Left colon (tissue), 2 donors: ENCODE measurements around the gene SLC52A1. TPM values are rescaled to one million over a fixed set of nuclear protein-coding genes. Genes with fewer than 3 reads are reported as not detected.
A peak's percentile ranks its signal among the peaks of the same experiment; 100 is the strongest.

Experiments used
- ATAC-seq: fragments of 200-7000 bp; cut with Tn5 transposase; one replicate; pipeline ENCODE4 v1.9.1; 2020; ENCODE audit warnings: mild to moderate bottlenecking, moderate library complexity
- DNase-seq, 2 donors: peaks; one replicate each; pipeline ENCODE4 v3.0.0-alpha.2; 2020
- intact Hi-C, 2 donors: fragments of 100-400 bp; cut with DNase I in 1 of 2; cut with micrococcal nuclease in 1 of 2; formaldehyde crosslinking; loops; one replicate each; pipeline versions ENCODE4 v1.11.2 to v1.14.0; 2022; cut with DNase I, micrococcal nuclease
- total RNA-seq, 2 donors: library from RNA; stranded (reverse); fragmentation: NEBNext Ultra II Directional; extraction: Animal tissue kit (Norgen Biotek cat#: 25700); gene quantifications; one replicate each; pipeline ENCODE4 v1.2.1, GENCODE V29; 2021
- donor health status: DM: no; HTN: no; CAD: no.
- donor health status: DM: yes; HTN: yes; CAD: no.

SLC52A1 gene
- total RNA-seq, 2 donors from 2014 or later = 2.4 to 2.5 TPM

- intact Hi-C loops = no loop called here
- ATAC-seq = peak; percentile 59
- DNase-seq = peak; percentile 71 to 72
Observed at GRCh38 chr17:4998732-4999429, 36.3 kb downstream of the SLC52A1 start.

DNA sequence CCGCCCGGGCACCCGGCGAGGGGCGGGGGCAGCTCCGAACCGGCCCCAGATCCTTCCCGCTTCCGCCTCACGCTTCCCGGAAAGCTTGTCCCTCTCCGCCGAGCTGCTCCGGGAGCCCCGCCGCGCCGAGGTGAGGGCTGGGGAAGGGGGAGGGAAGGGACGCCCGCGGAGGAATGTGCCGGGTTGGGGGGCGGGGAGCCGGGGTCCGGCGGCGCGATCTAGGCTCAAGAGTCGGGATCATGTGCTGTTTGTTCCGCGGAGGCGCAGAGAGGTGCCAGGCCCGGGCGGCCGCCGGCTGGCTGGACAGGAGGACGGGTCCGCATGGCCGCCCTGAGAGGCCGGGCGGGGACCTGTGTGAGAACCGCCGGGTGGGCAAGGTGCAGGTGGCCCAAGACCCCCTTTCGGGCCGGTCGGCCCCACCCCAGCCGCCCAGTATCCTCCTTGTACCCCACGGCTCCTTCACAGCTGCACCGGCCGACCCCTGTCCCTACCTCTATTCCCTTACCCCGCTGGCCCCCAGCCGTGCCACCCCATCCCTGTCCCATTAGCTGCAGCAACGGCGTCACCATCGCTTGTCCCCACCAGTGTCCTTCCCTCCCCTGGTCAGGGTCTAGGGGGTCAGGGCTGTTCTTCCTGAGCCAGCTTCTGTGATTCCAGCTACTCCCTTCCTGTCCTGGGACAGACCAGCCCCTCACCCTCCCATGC lies 37.0 kb downstream of the SLC52A1 start:
- DNase-seq = peak in 1 of 2 donors; percentile 42
- intact Hi-C loops = no loop called here
- peak; percentile 11 for ATAC-seq

DNA sequence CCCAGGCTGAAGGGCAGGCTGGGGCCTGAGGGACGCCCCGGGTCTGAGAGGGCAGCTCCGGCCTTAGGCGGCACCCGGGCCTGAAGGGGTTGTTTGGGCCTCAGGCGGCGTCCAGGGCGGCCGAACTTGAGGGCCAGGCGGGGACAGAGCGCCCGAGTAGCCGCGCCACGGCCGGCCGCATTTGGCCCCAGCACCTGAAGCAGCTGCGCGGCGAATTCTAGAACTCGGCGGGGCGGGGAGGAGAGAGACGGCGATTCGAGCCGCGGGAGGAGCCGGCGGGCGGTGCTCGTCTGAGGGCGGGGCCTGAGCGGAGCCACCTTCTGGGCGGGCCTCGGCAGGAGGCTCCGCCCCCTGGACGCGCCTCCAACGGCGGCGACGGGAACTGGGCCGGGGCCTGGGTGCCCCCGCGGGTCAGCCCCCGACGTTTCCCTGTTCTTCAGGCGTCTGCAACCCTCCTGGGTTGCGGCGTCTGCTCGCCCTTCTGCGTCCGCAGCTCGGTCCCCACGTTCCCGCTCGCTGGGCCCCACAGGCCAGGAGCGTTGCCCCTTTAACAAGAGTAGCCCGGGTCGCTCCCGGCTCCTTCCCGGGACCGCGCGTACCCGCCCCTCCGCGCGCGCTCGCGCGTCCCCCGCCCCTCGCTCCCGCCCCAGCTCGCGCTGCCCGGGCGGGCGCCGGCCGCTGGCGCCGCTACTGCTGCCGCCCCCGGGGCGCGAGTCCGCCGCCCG lies 37.8 kb downstream of the SLC52A1 start, which contains the start of the genes INCA1 and KIF1C:
INCA1 (minus strand) TSS at position 221 of the 725 bp plus-strand sequence. CDS start 3,085 bp downstream, outside the sequence.
KIF1C (plus strand) TSS at position 649 of the 725 bp plus-strand sequence. CDS start 2,297 bp downstream, outside the sequence.
- intact Hi-C loops = no loop called here
- DNase-seq (peak; percentile 93 to 97), ATAC-seq (peak; percentile 85)

- intact Hi-C loops = no loop called here
- no peak for DNase-seq
- ATAC-seq = no peak
Observed at GRCh38 chr17:4994081-4994595, 41.1 kb downstream of the SLC52A1 start.

- ATAC-seq (peak; percentile 5), DNase-seq (no peak)
- intact Hi-C loops = loop anchor here in 1 of 2 donors (10.0 kb wide), 1 partner anchor 73 kb away; no protein-coding TSS in a partner anchor
Observed at GRCh38 chr17:4987767-4988567, 47.3 kb downstream of the SLC52A1 start.

DNA sequence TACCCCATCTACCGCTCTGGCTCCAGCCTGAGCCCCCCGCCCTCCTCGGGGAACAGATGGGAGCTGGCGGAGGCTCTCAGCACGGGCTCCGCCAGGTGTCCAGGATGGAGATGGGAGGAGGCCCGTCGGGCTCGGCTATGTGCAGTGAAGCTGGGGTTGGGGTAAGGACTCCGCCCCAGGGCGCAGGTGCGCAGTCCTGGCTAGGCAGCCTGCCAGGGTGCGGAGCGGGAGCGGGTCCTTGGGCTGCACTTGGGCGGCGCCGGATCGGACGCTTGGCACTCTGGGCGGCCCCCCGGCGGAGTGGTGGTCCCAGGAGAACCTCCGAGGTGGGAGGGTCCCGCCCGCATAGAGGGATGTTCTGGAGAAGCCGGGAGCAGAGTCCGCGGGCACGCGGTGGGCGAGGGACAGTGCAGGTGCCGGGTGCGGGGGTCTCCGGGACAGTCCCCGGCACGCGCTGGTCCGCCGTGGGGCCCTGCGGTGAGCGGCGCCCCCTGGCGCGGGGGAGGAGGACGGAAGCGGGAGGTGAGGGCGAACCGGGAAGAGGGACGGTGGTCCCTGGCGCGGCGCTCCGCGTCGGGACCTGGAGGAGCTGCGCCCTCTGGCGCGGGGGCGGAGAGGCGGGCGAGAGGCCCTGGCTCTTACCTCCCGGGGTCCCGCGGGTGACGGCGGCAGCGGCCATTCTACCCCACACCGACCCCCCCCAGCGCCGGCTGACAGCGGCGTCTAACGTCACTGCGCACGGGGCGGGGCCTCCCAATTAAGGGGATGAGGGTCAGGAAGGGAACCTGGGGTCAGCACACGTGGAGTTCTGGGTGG lies 48.1 kb downstream of the SLC52A1 start, which contains the start of gene CAMTA2:
CAMTA2 (minus strand) TSS at position 725 of the 816 bp plus-strand sequence. CDS start 1,453 bp downstream, outside the sequence.
- intact Hi-C loops = loop anchor here in 1 of 2 donors (10.0 kb wide), 1 partner anchor 72 kb away; no protein-coding TSS in a partner anchor
- ATAC-seq (peak; percentile 83), DNase-seq (peak; percentile 91 to 97)

DNA sequence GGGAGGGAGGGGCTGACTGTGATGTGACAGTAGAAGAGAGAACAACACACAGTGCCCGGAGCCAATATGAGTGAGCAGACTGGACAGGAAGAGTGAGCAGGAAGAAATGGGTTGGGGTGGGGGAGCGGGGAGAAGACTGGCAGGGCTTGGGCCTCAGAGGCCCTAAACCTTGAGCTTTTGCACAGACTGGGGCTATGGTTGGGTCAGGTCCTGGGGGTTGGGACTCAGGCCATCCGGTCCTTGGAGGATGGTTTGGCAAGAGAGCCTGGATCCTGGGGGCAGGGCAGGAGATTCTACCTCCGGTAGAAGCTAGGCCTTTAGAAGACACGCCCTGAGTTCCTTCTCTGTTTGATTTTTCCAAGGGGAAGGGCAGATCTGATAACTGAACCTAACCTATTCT lies 48.8 kb downstream of the SLC52A1 start:
- ATAC-seq = peak; percentile 43
- intact Hi-C loops = loop anchor here in 1 of 2 donors (10.0 kb wide), 1 partner anchor 72 kb away; no protein-coding TSS in a partner anchor

More for the DNA sequence above, 48.8 kb downstream of the SLC52A1 start:
- DNase-seq = peak; percentile 41 to 49

Other genes starting within 250 kb of the SLC52A1 start
- under 1 TPM; 0.73 to 0.79 TPM for gene VMO1, start 249.1 kb downstream of the SLC52A1 start, total RNA-seq
- gene GLTPD2, start 246.5 kb downstream of the SLC52A1 start, total RNA-seq = under 1 TPM; 0.49 to 0.61 TPM
- gene PSMB6, start 239.3 kb downstream of the SLC52A1 start, total RNA-seq = 10 to 100 TPM; 79.4 to 99.6 TPM
- 10 to 100 TPM; 26.1 to 27.5 TPM for gene PLD2, start 228.3 kb downstream of the SLC52A1 start, total RNA-seq
- gene MINK1, start 202.1 kb downstream of the SLC52A1 start, total RNA-seq = 100 to 1,000 TPM; 193 to 205 TPM
- 1 to 10 TPM; 1.3 to 1.8 TPM for gene C17orf107, start 135.9 kb downstream of the SLC52A1 start, total RNA-seq
- under 1 TPM; 0.43 to 0.81 TPM for gene CHRNE, start 132.3 kb downstream of the SLC52A1 start, total RNA-seq
- not detected for gene GP1BA, start 103.1 kb downstream of the SLC52A1 start, total RNA-seq
- gene SLC25A11, start 95.4 kb downstream of the SLC52A1 start, total RNA-seq = 10 to 100 TPM; 77.5 to 90.0 TPM
- 100 to 1,000 TPM in 1 of 2 donors, 10 to 100 TPM in 1; 96.5 to 105 TPM for gene RNF167, start 95.2 kb downstream of the SLC52A1 start, total RNA-seq
- 100 to 1,000 TPM; 720 to 812 TPM for gene PFN1, start 86.9 kb downstream of the SLC52A1 start, total RNA-seq
- gene ENO3, start 84.3 kb downstream of the SLC52A1 start, total RNA-seq = 1 to 10 TPM; 7.3 to 8.9 TPM
- 10 to 100 TPM; 49.3 to 68.2 TPM for gene SPAG7, start 67.6 kb downstream of the SLC52A1 start, total RNA-seq
- 10 to 100 TPM; 49.1 to 52.2 TPM for gene CAMTA2, start 47.8 kb downstream of the SLC52A1 start, total RNA-seq
- 1 to 10 TPM; 1.9 TPM for gene INCA1, start 37.9 kb downstream of the SLC52A1 start, total RNA-seq
- 100 to 1,000 TPM; 212 to 226 TPM for gene KIF1C, start 37.5 kb downstream of the SLC52A1 start, total RNA-seq
- gene ZFP3, start 43.0 kb upstream of the SLC52A1 start, total RNA-seq = 1 to 10 TPM; 8.0 to 8.6 TPM
- 1 to 10 TPM; 7.1 to 7.7 TPM for gene ZNF232, start 76.5 kb upstream of the SLC52A1 start, total RNA-seq
- gene USP6, start 80.6 kb upstream of the SLC52A1 start, total RNA-seq = under 1 TPM; 0.08 to 0.12 TPM
- 1 to 10 TPM; 3.7 to 3.9 TPM for gene ZNF594, start 156.4 kb upstream of the SLC52A1 start, total RNA-seq
- 1 to 10 TPM in 1 of 2 donors, under 1 TPM in 1; 0.64 to 2.3 TPM for gene SCIMP, start 199.4 kb upstream of the SLC52A1 start, total RNA-seq
- gene RABEP1, start 246.9 kb upstream of the SLC52A1 start, total RNA-seq = 10 to 100 TPM; 28.1 to 29.1 TPM